ENCODE results near the gene CCDC9B.

DNA sequence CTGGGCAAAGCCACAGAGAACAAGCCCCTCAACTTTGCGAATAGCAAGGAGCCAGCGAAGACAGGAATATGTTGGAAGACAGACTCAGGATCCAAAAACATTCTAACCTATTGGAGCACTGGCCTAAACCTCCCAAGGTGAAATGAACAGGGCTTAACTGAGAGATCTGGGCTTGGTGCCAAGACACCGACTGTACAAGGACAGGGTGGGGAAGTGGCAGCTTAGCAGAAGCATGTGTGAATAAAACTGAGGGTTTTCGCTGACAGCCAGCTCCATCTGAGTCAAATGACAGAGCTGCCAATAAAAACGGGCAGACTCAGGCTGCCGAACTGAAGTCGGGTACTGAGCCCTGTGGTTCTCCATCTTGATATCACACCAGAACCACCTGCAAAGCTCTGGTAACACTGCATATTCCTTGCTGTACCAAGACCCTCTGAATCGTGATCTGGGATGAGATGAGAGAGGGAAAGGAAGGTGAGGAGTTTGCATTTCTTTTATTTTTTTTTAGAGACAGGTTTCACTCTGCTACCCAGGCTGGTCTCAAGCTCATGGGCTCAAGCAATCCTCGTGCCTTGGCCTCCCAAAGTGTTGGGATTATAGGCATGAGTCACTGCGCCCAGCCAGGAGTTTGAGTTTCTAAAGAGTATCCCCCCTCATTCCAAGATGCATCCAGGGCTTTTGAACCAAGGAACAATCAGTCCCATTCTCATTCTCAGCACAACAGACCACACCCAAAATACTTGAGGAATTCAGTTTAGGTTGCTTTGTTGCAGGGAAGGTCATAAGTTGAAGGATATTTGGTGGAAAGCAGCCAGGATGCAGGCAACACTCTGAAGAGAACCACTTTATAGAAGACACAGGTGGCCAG, 27.0 kb downstream of the CCDC9B start:
- TF ChIP-seq POLR2A (IDR thresholded peaks at IDR 0.05; ENCODE audit: low read length) (no peak), GATA1 (IDR thresholded peaks at IDR 0.05; ENCODE audit: low read depth, low read length) (no peak)
